Right forelimb (tissue), 1 donor: ENCODE data around the gene TMPRSS7.

Source experiments
- DNase-seq: peaks from one replicate; pipeline ENCODE4 v3.0.0-alpha.2; 2018

TMPRSS7 gene

GRCh38 chr3:112129925-112130637 lies 95.5 kb downstream of the TMPRSS7 start:
- DNase-seq, result no peak

GRCh38 chr3:112130638-112130993 lies 96.1 kb downstream of the TMPRSS7 start:
- DNase-seq, result no peak
